Measurements from ENCODE around the gene DMRTA1. TPM values are rescaled to one million over a fixed set of nuclear protein-coding genes. Genes with fewer than 3 reads are reported as not detected.

DMRTA1 gene
- total and polyA plus RNA-seq, 3 donors from 2014 or later: 0.38 to 0.71 (median 0.43) TPM

- WGBS, 2 donors: 0% methylated on average over 14 to 40 of the region's 70 CpGs
- DNase-seq: peak; percentile 70
- peak overlapping the region; percentile 57 to 68 for H3K4me3 ChIP-seq
- TF ChIP-seq POLR2A (IDR thresholded peaks at IDR 0.05) (no peak), CTCF (IDR thresholded peaks at IDR 0.05) (no peak)
- no peaks in the 10 kb centered on the region for H3K9me3 ChIP-seq
- intact Hi-C loops (cut with DNase I; ENCODE audit: low total_unique reads): no loop called here
- H3K4me1 ChIP-seq: no peaks in the 10 kb centered on the region
- H3K36me3 ChIP-seq (ENCODE audit: low read depth, missing control alignments): no peaks in the 10 kb centered on the region
- H3K27ac ChIP-seq: peak overlapping the region in 1 of 2 donors; percentile 29
- H3K27me3 ChIP-seq: no peaks in the 10 kb centered on the region
Observed at GRCh38 chr9:22446950-22447617, 460 bp downstream of the DMRTA1 start.

GRCh38 chr9:22447618-22448305 lies 1.1 kb downstream of the DMRTA1 start:
- no peaks in the 10 kb centered on the region for H3K27me3 ChIP-seq
- peak overlapping the region; percentile 57 to 68 for H3K4me3 ChIP-seq
- no peak for TF ChIP-seq POLR2A (IDR thresholded peaks at IDR 0.05)
- no peak for TF ChIP-seq CTCF (IDR thresholded peaks at IDR 0.05)
- no peaks in the 10 kb centered on the region for H3K9me3 ChIP-seq
- peak overlapping the region in 1 of 2 donors; percentile 29 for H3K27ac ChIP-seq
- no peaks in the 10 kb centered on the region for H3K36me3 ChIP-seq (ENCODE audit: low read depth, missing control alignments)
- intact Hi-C loops (cut with DNase I; ENCODE audit: low total_unique reads): no loop called here
- WGBS, 2 donors: 18 to 22% methylated on average over 12 to 17 of the region's 17 CpGs
- H3K4me1 ChIP-seq: no peaks in the 10 kb centered on the region
- no peak for DNase-seq

- no peak overlapping the region for H3K4me3 ChIP-seq
- H3K4me1 ChIP-seq: no peaks in the 10 kb centered on the region
- H3K27ac ChIP-seq: no peak overlapping the region
- H3K36me3 ChIP-seq (ENCODE audit: low read depth, missing control alignments): no peaks in the 10 kb centered on the region
- TF ChIP-seq CTCF (IDR thresholded peaks at IDR 0.05) (no peak), POLR2A (IDR thresholded peaks at IDR 0.05) (no peak)
- no peaks in the 10 kb centered on the region for H3K27me3 ChIP-seq
- intact Hi-C loops (cut with DNase I; ENCODE audit: low total_unique reads): no loop called here
- H3K9me3 ChIP-seq: no peaks in the 10 kb centered on the region
- DNase-seq: no peak
Observed at GRCh38 chr9:22449719-22450118, 3.1 kb downstream of the DMRTA1 start.

- no peaks in the 10 kb centered on the region for H3K4me1 ChIP-seq
- intact Hi-C loops (cut with DNase I; ENCODE audit: low total_unique reads): no loop called here
- WGBS, 2 donors: 18 to 30% methylated on average over 4 of the region's 4 CpGs
Observed at GRCh38 chr9:22452415-22453010, 5.9 kb downstream of the DMRTA1 start.

More at GRCh38 chr9:22452415-22453010, 5.9 kb downstream of the DMRTA1 start:
- H3K9me3 ChIP-seq: no peaks in the 10 kb centered on the region
- TF ChIP-seq POLR2A (IDR thresholded peaks at IDR 0.05): no peak
- TF ChIP-seq CTCF (IDR thresholded peaks at IDR 0.05): peak; percentile 52 to 82 (median 71)
- no peaks in the 10 kb centered on the region for H3K27me3 ChIP-seq
- no peaks in the 10 kb centered on the region for H3K36me3 ChIP-seq (ENCODE audit: low read depth, missing control alignments)
- peak; percentile 74 for DNase-seq
- no peak overlapping the region for H3K27ac ChIP-seq
- no peak overlapping the region for H3K4me3 ChIP-seq

All from testis (tissue), 3 donors.